ENCODE data around the gene FSHB. TPM values are rescaled to one million over a fixed set of nuclear protein-coding genes. Genes with fewer than 3 reads are reported as not detected.
"Not testable (repeated sequence)": the region's sequence is repeated elsewhere in the genome, so short reads cannot be mapped to it uniquely, and the experiment has no call there.

Gene FSHB
- total and polyA plus RNA-seq, 2 of the 8 experiments (the other 6 are each of a cell fraction or from before 2014, with no cell fraction given), result not detected

DNA sequence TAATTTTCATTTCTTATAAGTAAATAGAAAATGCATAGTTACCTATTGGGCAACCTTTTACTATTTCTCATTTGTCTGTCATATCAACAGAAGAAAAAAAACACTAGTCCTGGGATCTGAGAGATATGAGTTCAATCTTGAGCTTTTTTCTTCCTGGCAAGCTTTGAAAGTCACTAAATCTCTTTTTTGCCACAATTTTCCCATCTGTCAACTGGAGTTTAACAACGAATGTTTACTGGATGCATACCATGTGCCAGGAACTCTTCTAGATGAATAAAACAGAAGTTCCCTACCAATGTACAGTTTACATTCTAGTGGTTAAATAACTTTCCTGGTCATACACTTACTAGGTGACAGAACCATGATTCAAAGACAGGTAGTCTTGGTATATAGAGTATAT lies 31.0 kb downstream of the FSHB start (continued):
- TF ChIP-seq CTBP2 (IDR thresholded peaks at IDR 0.05; ENCODE audit: borderline replicate concordance, insufficient read depth, insufficient read length, low read length), result no peak
- TF ChIP-seq TCF12 (IDR thresholded peaks at IDR 0.05; ENCODE audit: low read depth, low read length), result no peak
- no peak for TF ChIP-seq GTF2F1 (IDR thresholded peaks at IDR 0.05; ENCODE audit: borderline replicate concordance, low read depth, low read length)
- TF ChIP-seq POU5F1 (IDR thresholded peaks at IDR 0.05; ENCODE audit: low read depth, low read length), result no peak
- no peak for TF ChIP-seq JUN (IDR thresholded peaks at IDR 0.05; ENCODE audit: low read depth, low read length)
- TF ChIP-seq EGR1 (IDR thresholded peaks at IDR 0.05; ENCODE audit: borderline replicate concordance, low read depth, low read length), result no peak

DNA sequence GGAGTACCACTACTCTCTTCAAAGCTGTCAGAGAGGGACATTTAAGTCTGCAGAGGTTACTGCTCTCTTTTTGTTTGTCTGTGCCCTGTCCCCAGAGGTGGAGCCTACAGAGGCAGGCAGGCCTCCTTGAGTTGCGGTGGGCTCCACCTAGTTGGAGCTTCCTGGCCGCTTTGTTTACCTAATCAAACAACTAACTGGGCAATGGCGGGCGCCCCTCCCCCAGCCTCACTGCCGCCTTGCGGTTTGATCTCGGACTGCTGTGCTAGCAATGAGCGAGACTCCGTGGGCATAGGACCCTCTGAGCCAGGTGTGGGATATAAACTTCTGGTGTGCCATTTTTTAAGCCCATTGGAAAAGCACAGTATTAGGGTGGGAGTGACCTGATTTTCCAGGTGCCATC lies 37.8 kb downstream of the FSHB start:
- H3K9me3 ChIP-seq (ENCODE audit: insufficient read depth in 2 of 2, low read depth in 1 of 2, low read length in 1 of 2); H3K4me3 ChIP-seq (ENCODE audit: extremely low read depth in 1 of 4, insufficient read depth in 2 of 4, low read depth in 3 of 4, low read length in 4 of 4); H3K4me2 ChIP-seq (ENCODE audit: insufficient read depth in 1 of 2, low read depth in 2 of 2, low read length in 2 of 2); H4K91ac ChIP-seq (replicated peaks; ENCODE audit: insufficient read length, low read length); H3K79me1 ChIP-seq (ENCODE audit: low read depth, low read length); H2BK120ac ChIP-seq (replicated peaks; ENCODE audit: low read depth, low read length); H3K4me1 ChIP-seq (replicated peaks in 1 of 4; ENCODE audit: control insufficient read depth in 3 of 4, insufficient read depth in 4 of 4, low read length in 3 of 4); H3K36me3 ChIP-seq (ENCODE audit: control insufficient read depth in 2 of 4, insufficient read depth in 4 of 4, low read length in 3 of 4); FAIRE-seq; CTCF ChIA-PET (ENCODE audit: partially characterized antibody); POLR2A ChIA-PET (ENCODE audit: partially characterized antibody); H2BK5ac ChIP-seq (ENCODE audit: low read depth, low read length); H3K27me3 ChIP-seq (replicated peaks in 1 of 4; ENCODE audit: control insufficient read depth in 3 of 4, extremely low read depth in 1 of 4, insufficient read depth in 3 of 4, low read length in 3 of 4); H3K14ac ChIP-seq (ENCODE audit: insufficient read length); H2BK12ac ChIP-seq (ENCODE audit: low read depth, low read length); H3K23me2 ChIP-seq (ENCODE audit: low read depth, low read length); H3K23ac ChIP-seq (ENCODE audit: insufficient read length); H3K56ac ChIP-seq (replicated peaks; ENCODE audit: insufficient read length, low read depth, low read length); H4K8ac ChIP-seq (ENCODE audit: extremely low read depth, insufficient read depth, low read length); H4K5ac ChIP-seq (ENCODE audit: insufficient read length, low read depth, low read length); H3K9ac ChIP-seq (replicated peaks in 1 of 4; ENCODE audit: extremely low read depth in 1 of 4, low read depth in 3 of 4, low read length in 3 of 4); H2AK5ac ChIP-seq (ENCODE audit: low read depth, low read length); H2BK15ac ChIP-seq (ENCODE audit: low read length); H3K18ac ChIP-seq (ENCODE audit: extremely low read depth, low read length); H3K4ac ChIP-seq (replicated peaks; ENCODE audit: insufficient read length, low read depth, low read length); H3K27ac ChIP-seq (ENCODE audit: low read depth, low read length); H4K20me1 ChIP-seq (replicated peaks in 1 of 2; ENCODE audit: control insufficient read depth in 1 of 2, insufficient read depth in 2 of 2, low read length in 2 of 2); DNase-seq (ENCODE audit: low read depth in 1 of 2, low spot score in 2 of 2); H3K79me2 ChIP-seq (ENCODE audit: control insufficient read depth in 1 of 2, insufficient read depth in 2 of 2, low read length in 2 of 2); H2AFZ ChIP-seq (ENCODE audit: low read length); H2BK20ac ChIP-seq (ENCODE audit: low read length): not testable (repeated sequence)
- WGBS, 2 experiments (ENCODE audit: extremely low coverage in 1 of 2, insufficient coverage in 1 of 2, insufficient read length in 1 of 2, insufficient replicate concordance in 2 of 2, low coverage in 1 of 2, low lambda C conversion rate in 2 of 2, missing lambda C conversion rate in 1 of 2), result 88% methylated on average over 9 of the region's 9 CpGs; no CpG with 5 or more reads in 1 of the 2 experiments

All from H1 (cell line).